B cell (primary cell): ENCODE results near the gene CPEB3. TPM values are rescaled to one million over a fixed set of nuclear protein-coding genes. Genes with fewer than 3 reads are reported as not detected.
"Not testable (repeated sequence)": the region's sequence is repeated elsewhere in the genome, so short reads cannot be mapped to it uniquely, and the experiment has no call there.

Source experiments
- ATAC-seq: fragments of 200-7000 bp; cut with Tn5 transposase; one replicate; pipeline ENCODE4 v1.10.0; 2021; ENCODE audit warnings: low read depth, mild to moderate bottlenecking, moderate number of reproducible peaks, moderate library complexity
- CTCF ChIA-PET: fragments of 350-600 bp; sonication (Branson Sonifier 250); formaldehyde crosslinking; loops from one replicate; lab custom pipeline; 2021; ENCODE audit warnings: antibody characterized with exemption, inconsistent platforms; lab: Charles Lee
- POLR2A ChIA-PET: fragments of 350-600 bp; sonication (Branson Sonifier 250); formaldehyde crosslinking; loops from one replicate; lab custom pipeline; 2021; ENCODE audit warnings: antibody characterized with exemption; lab: Charles Lee
- DNase-seq: peaks from one replicate; pipeline ENCODE4 v3.0.0; 2013
- H2AFZ ChIP-seq: 2 replicates; pipeline ENCODE4 v1.6.1; 2012; ENCODE audit warnings: mild to moderate bottlenecking, low read depth, low read length; ENCODE audit not compliant: insufficient read depth, poor library complexity, severe bottlenecking
- H3K27ac ChIP-seq, 2 donors: 1 replicate in 1 of 2; 2 replicates in 1 of 2; pipeline ENCODE4 v1.5.1; 2012 to 2013; ENCODE audit warnings: low read length in 2 of 2, mild to moderate bottlenecking in 2 of 2, moderate library complexity in 1 of 2
- H3K27me3 ChIP-seq, 4 experiments: fragments of 200-600 bp in 1 of 4; sonication (generic) in 1 of 4; replicated peaks in 1 of 4; 1 replicate in 2 of 4; 2 replicates in 2 of 4; pipeline versions ENCODE4 v1.6.1 to v1.7.0; 2013 to 2016; ENCODE audit warnings: low read length in 3 of 4, mild to moderate bottlenecking in 2 of 4, mixed read lengths in 1 of 4, moderate library complexity in 1 of 4; ENCODE audit not compliant: insufficient read depth in 4 of 4, control insufficient read depth in 3 of 4; ENCODE audit errors: control extremely low read depth in 1 of 4
- H3K36me3 ChIP-seq, 2 experiments: replicated peaks in 1 of 2; 1 replicate in 1 of 2; 2 replicates in 1 of 2; pipeline versions ENCODE4 v1.6.1 to v1.7.1; 2013; ENCODE audit warnings: low read length in 1 of 2; ENCODE audit not compliant: insufficient read depth in 2 of 2, control insufficient read depth in 1 of 2; ENCODE audit errors: control extremely low read depth in 1 of 2, extremely low read depth in 1 of 2
- H3K4me1 ChIP-seq, 2 donors: fragments of 200-600 bp in 1 of 2; sonication (generic) in 1 of 2; 1 replicate in 1 of 2; 2 replicates in 1 of 2; pipeline versions ENCODE4 v1.5.1 to v1.6.1; 2013 to 2017; ENCODE audit warnings: low read length in 2 of 2; ENCODE audit not compliant: control insufficient read depth in 2 of 2, insufficient read depth in 2 of 2
- H3K4me2 ChIP-seq: replicated peaks from 2 replicates; pipeline ENCODE3; 2012; ENCODE audit warnings: mild to moderate bottlenecking, low read depth, low read length; ENCODE audit not compliant: poor library complexity, severe bottlenecking
- H3K4me3 ChIP-seq, 5 experiments: fragments of 200-600 bp in 1 of 5; sonication (generic) in 1 of 5; 1 replicate in 3 of 5; 2 replicates in 2 of 5; pipeline versions ENCODE4 v1.5.1 to v1.7.0; 2011 to 2016; ENCODE audit warnings: low read length in 4 of 5, mild to moderate bottlenecking in 4 of 5, low read depth in 2 of 5, control low read depth in 1 of 5, moderate library complexity in 1 of 5; ENCODE audit not compliant: insufficient read depth in 1 of 5; ENCODE audit errors: control extremely low read depth in 1 of 5, extremely low read depth in 1 of 5
- H3K79me2 ChIP-seq: fragments of 200-600 bp; sonication (generic); one replicate; pipeline ENCODE4 v1.6.0; 2016; ENCODE audit warnings: low read length; ENCODE audit not compliant: control insufficient read depth, insufficient read depth
- H3K9ac ChIP-seq: fragments of 200-600 bp; sonication (generic); 2 replicates; pipeline ENCODE4 v1.6.1; 2017; ENCODE audit warnings: mild to moderate bottlenecking, low read length, moderate library complexity
- H3K9me3 ChIP-seq, 3 donors: one replicate each; pipeline versions ENCODE4 v1.6.1 to v1.7.1; 2013; ENCODE audit warnings: low read length in 2 of 3; ENCODE audit not compliant: control insufficient read depth in 2 of 3, insufficient read depth in 1 of 3; ENCODE audit errors: control extremely low read depth in 1 of 3
- H4K20me1 ChIP-seq: 2 replicates; pipeline ENCODE4 v1.6.0; 2012; ENCODE audit warnings: mild to moderate bottlenecking, low read length; ENCODE audit not compliant: insufficient read depth, control insufficient read depth, poor library complexity, severe bottlenecking
- H3K27ac Mint-ChIP-seq: one replicate; pipeline ENCODE4 v1.8.0; 2021; ENCODE audit warnings: mixed read lengths
- H3K27me3 Mint-ChIP-seq: one replicate; pipeline ENCODE4 v1.8.0; 2021; ENCODE audit warnings: mixed read lengths
- H3K4me1 Mint-ChIP-seq: one replicate; pipeline ENCODE4 v1.8.0; 2021; ENCODE audit warnings: mixed read lengths
- H3K4me3 Mint-ChIP-seq: one replicate; pipeline ENCODE4 v1.8.0; 2021; ENCODE audit warnings: mixed read lengths
- H3K9me3 Mint-ChIP-seq: one replicate; pipeline ENCODE4 v1.8.0; 2022; ENCODE audit warnings: mixed read lengths; ENCODE audit not compliant: insufficient read depth
- EZH2 ChIP-seq: IDR thresholded peaks from 2 replicates; pipeline ENCODE4 v1.6.1; 2012; ENCODE audit warnings: borderline replicate concordance, low read depth, mild to moderate bottlenecking, moderate library complexity, low read length; ENCODE audit not compliant: insufficient read depth, poor library complexity, severe bottlenecking
- WGBS: methylation state at CpG from one replicate; pipeline ENCODE4 v1.1.5; 2013; ENCODE audit warnings: missing lambda C conversion rate; ENCODE audit not compliant: insufficient coverage; 5-methylcytosine and 5-hydroxymethylcytosine counted together
- intact Hi-C: fragments of 100-400 bp; cut with micrococcal nuclease; formaldehyde crosslinking; loops from one replicate; pipeline ENCODE4 v1.10.0; 2022
- polyA plus RNA-seq: library from polyadenylated mRNA; depleted of rRNA; stranded (reverse); fragments of >200 nt; gene quantifications from 2 replicates; pipeline ENCODE4 v1.2.3, GENCODE V29; 2012
- total RNA-seq, 2 donors: library from RNA; stranded (reverse); fragments of 120-200 nt in 1 of 2; gene quantifications; 1 replicate in 1 of 2; 2 replicates in 1 of 2; pipeline versions ENCODE4 v1.2.3 to v1.2.4, GENCODE V29; 2013 to 2022
- TF ChIP-seq, protein P1 (sequence below): fragments of 200-600 bp; IDR thresholded peaks from one replicate; pipeline ENCODE4 v1.8.0; 2022; ENCODE audit warnings: antibody characterized with exemption, mild to moderate bottlenecking

The CPEB3 gene
- total and polyA plus RNA-seq, 2 donors (not counting 1 experiment from before 2014, with no cell fraction given) = 1.6 to 6.7 TPM

DNA sequence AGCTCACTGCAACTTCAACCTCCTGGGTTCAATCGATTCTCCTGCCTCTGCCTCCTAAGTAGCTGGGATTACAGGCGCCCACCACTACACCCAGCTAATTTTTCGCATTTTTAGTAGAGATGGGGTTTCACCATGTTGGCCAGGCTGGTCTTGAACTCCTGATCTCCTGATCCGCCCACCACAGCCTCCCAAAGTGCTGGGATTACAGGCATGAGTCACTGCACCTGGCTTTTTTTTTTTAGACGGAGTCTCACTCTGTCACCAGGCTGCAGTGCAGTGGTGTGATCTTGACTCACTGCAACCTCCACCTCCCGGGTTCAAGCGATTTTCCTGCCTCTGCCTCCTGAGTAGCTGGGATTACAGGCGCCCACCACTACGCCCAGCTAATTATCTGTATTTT is 75.7 kb downstream of the CPEB3 start:
- H3K9me3 Mint-ChIP-seq, H2AFZ ChIP-seq, POLR2A ChIA-PET, H3K36me3 ChIP-seq, H3K4me2 ChIP-seq, H3K4me1 Mint-ChIP-seq, H3K27me3 Mint-ChIP-seq, H3K4me1 ChIP-seq, H3K79me2 ChIP-seq, H3K27ac ChIP-seq, DNase-seq, H3K9me3 ChIP-seq, intact Hi-C loops, H3K27me3 ChIP-seq, H3K27ac Mint-ChIP-seq, H3K9ac ChIP-seq, H4K20me1 ChIP-seq, ATAC-seq, H3K4me3 ChIP-seq, H3K4me3 Mint-ChIP-seq: not testable (repeated sequence)
- WGBS = 98% methylated on average over 8 of the region's 9 CpGs
- CTCF ChIA-PET = interaction anchor here (0.7 kb wide), 1 partner anchor 20 kb away, joined by 4 read pairs; no protein-coding TSS in a partner anchor

DNA sequence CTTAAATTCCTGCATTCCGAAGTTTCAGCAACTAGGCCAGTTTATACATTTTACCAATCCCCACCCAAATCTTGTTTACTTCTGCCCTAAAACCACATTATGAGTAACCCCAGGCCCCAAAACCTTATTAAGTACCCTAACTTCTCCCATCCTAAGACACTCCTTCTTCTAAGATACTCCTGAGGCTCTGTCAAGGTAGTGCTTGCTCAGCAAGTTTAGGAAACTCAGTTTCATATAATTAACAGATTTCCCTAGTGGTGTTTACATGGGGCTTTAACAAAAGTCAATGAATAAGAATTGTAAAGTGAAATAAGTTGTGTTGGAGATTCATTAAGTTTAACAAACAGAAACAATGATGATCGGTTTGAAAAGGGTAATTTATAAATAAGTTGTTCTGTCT is 77.8 kb downstream of the CPEB3 start:
- ATAC-seq (no peak), DNase-seq (no peak)
- H3K4me1 Mint-ChIP-seq = peaks cover 3% of the 10 kb centered on the region
- Histone ChIP-seq H3K4me3 (no peak overlapping the region), H3K27me3 (no peaks in the 10 kb centered on the region), H3K36me3 (no peaks in the 10 kb centered on the region), H3K27ac (no peak overlapping the region), H3K79me2 (peaks cover 9% of the 10 kb centered on the region), H4K20me1 (no peaks in the 10 kb centered on the region), H3K9ac (no peak overlapping the region), H2AFZ (no peak overlapping the region), H3K4me2 (no peak overlapping the region), H3K9me3 (no peaks in the 10 kb centered on the region), H3K4me1 (peaks cover 0 to 4% of the 10 kb centered on the region in 2 donors)
- intact Hi-C loops = no loop called here
- CTCF ChIA-PET = no interaction called here
- no peak overlapping the region for H3K4me3 Mint-ChIP-seq
- H3K27ac Mint-ChIP-seq = no peak overlapping the region
- TF ChIP-seq, protein P1, sequence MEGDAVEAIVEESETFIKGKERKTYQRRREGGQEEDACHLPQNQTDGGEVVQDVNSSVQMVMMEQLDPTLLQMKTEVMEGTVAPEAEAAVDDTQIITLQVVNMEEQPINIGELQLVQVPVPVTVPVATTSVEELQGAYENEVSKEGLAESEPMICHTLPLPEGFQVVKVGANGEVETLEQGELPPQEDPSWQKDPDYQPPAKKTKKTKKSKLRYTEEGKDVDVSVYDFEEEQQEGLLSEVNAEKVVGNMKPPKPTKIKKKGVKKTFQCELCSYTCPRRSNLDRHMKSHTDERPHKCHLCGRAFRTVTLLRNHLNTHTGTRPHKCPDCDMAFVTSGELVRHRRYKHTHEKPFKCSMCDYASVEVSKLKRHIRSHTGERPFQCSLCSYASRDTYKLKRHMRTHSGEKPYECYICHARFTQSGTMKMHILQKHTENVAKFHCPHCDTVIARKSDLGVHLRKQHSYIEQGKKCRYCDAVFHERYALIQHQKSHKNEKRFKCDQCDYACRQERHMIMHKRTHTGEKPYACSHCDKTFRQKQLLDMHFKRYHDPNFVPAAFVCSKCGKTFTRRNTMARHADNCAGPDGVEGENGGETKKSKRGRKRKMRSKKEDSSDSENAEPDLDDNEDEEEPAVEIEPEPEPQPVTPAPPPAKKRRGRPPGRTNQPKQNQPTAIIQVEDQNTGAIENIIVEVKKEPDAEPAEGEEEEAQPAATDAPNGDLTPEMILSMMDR = no peak
- no peak for TF ChIP-seq EZH2
- WGBS = 100% methylated on average over 1 of the region's 2 CpGs
- H3K27me3 Mint-ChIP-seq = no peaks in the 10 kb centered on the region
- POLR2A ChIA-PET = no interaction called here
- no peaks in the 10 kb centered on the region for H3K9me3 Mint-ChIP-seq
